ENCODE data around the gene ANO3.

Gene ANO3

GRCh38 chr11:26571861-26572654 is 240.1 kb downstream of the ANO3 start, which contains the start of gene MUC15:
Gene MUC15, minus strand, starts transcription at chr11:26572263. Its CDS starts 5,169 bp downstream, at chr11:26567094.
- Histone ChIP-seq H3K4me1 (ENCODE audit: control insufficient read depth in 1 of 2, insufficient read depth in 1 of 2, low read depth in 1 of 2, low read length in 1 of 2) (no peaks in the 10 kb centered on the region), H3K36me3 (no peaks in the 10 kb centered on the region), H3K9me3 (no peaks in the 10 kb centered on the region), H3K27ac (no peak within 1 kb of the TSS), H3K4me3 (ENCODE audit: low read depth in 1 of 2, low read length in 1 of 2) (no peak within 1 kb of the TSS), H3K27me3 (no peaks in the 10 kb centered on the region)
- TF ChIP-seq CTCF (IDR thresholded peaks at IDR 0.05): no peak

- no peak for TF ChIP-seq CTCF (IDR thresholded peaks at IDR 0.05)
- Histone ChIP-seq H3K4me3 (ENCODE audit: low read depth in 1 of 2, low read length in 1 of 2) (no peak overlapping the region), H3K36me3 (no peaks in the 10 kb centered on the region), H3K27ac (no peak overlapping the region), H3K9me3 (no peaks in the 10 kb centered on the region), H3K27me3 (no peaks in the 10 kb centered on the region), H3K4me1 (ENCODE audit: control insufficient read depth in 1 of 2, insufficient read depth in 1 of 2, low read depth in 1 of 2, low read length in 1 of 2) (no peaks in the 10 kb centered on the region)
Observed at GRCh38 chr11:26572770-26573402, 241.0 kb downstream of the ANO3 start.

GRCh38 chr11:26573896-26574295 is 242.0 kb downstream of the ANO3 start:
- Histone ChIP-seq H3K4me3 (ENCODE audit: low read depth in 1 of 2, low read length in 1 of 2) (no peak overlapping the region), H3K36me3 (no peaks in the 10 kb centered on the region), H3K4me1 (ENCODE audit: control insufficient read depth in 1 of 2, insufficient read depth in 1 of 2, low read depth in 1 of 2, low read length in 1 of 2) (no peaks in the 10 kb centered on the region), H3K27ac (no peak overlapping the region), H3K9me3 (no peaks in the 10 kb centered on the region), H3K27me3 (no peaks in the 10 kb centered on the region)
- no peak for TF ChIP-seq CTCF (IDR thresholded peaks at IDR 0.05)

GRCh38 chr11:26575946-26576345 is 244.0 kb downstream of the ANO3 start:
- Histone ChIP-seq H3K4me3 (ENCODE audit: low read depth in 1 of 2, low read length in 1 of 2) (no peak overlapping the region), H3K36me3 (no peaks in the 10 kb centered on the region), H3K27me3 (no peaks in the 10 kb centered on the region), H3K27ac (no peak overlapping the region), H3K9me3 (no peaks in the 10 kb centered on the region), H3K4me1 (ENCODE audit: control insufficient read depth in 1 of 2, insufficient read depth in 1 of 2, low read depth in 1 of 2, low read length in 1 of 2) (no peaks in the 10 kb centered on the region)
- no peak for TF ChIP-seq CTCF (IDR thresholded peaks at IDR 0.05)

GRCh38 chr11:26578998-26579661 is 247.2 kb downstream of the ANO3 start:
- no peak overlapping the region for H3K4me3 ChIP-seq (ENCODE audit: low read depth in 1 of 2, low read length in 1 of 2)
- no peaks in the 10 kb centered on the region for H3K27me3 ChIP-seq
- H3K4me1 ChIP-seq (ENCODE audit: control insufficient read depth in 1 of 2, insufficient read depth in 1 of 2, low read depth in 1 of 2, low read length in 1 of 2): peaks cover 0 to 3% of the 10 kb centered on the region in 2 experiments
- no peak overlapping the region for H3K27ac ChIP-seq
- no peaks in the 10 kb centered on the region for H3K9me3 ChIP-seq
- no peak for TF ChIP-seq CTCF (IDR thresholded peaks at IDR 0.05)
- no peaks in the 10 kb centered on the region for H3K36me3 ChIP-seq

Data from neutrophil (primary cell).